Measurements from ENCODE around the gene KAT7. TPM values are rescaled to one million over a fixed set of nuclear protein-coding genes. Genes with fewer than 3 reads are reported as not detected.

KAT7 gene
- total RNA-seq, 1 donor from 2014 or later, result 65.7 TPM

- Mint-ChIP-seq H3K27ac (ENCODE audit: unreplicated experiment) (no peak overlapping the region), H3K27me3 (ENCODE audit: unreplicated experiment) (no peaks in the 10 kb centered on the region), H3K4me1 (ENCODE audit: low read depth, unreplicated experiment) (peaks cover 16% of the 10 kb centered on the region), H3K36me3 (ENCODE audit: unreplicated experiment) (no peaks in the 10 kb centered on the region), H3K9me3 (ENCODE audit: unreplicated experiment) (no peaks in the 10 kb centered on the region), H3K4me3 (ENCODE audit: unreplicated experiment) (no peak overlapping the region)
- no peak for DNase-seq
- TF ChIP-seq CTCF (IDR thresholded peaks at IDR 0.05; ENCODE audit: partially characterized antibody, unreplicated experiment), result no peak
Observed at GRCh38 chr17:49777563-49777962, 10.9 kb upstream of the KAT7 start.

GRCh38 chr17:49779156-49779738, 9.2 kb upstream of the KAT7 start:
- no peak overlapping the region for H3K4me3 Mint-ChIP-seq (ENCODE audit: unreplicated experiment)

GRCh38 chr17:49779739-49780231, 8.7 kb upstream of the KAT7 start:
- DNase-seq, result no peak
- Mint-ChIP-seq H3K36me3 (ENCODE audit: unreplicated experiment) (no peaks in the 10 kb centered on the region), H3K27ac (ENCODE audit: unreplicated experiment) (no peak overlapping the region), H3K27me3 (ENCODE audit: unreplicated experiment) (peaks cover 6% of the 10 kb centered on the region), H3K4me1 (ENCODE audit: low read depth, unreplicated experiment) (peaks cover 37% of the 10 kb centered on the region), H3K4me3 (ENCODE audit: unreplicated experiment) (no peak overlapping the region), H3K9me3 (ENCODE audit: unreplicated experiment) (peaks cover 4% of the 10 kb centered on the region)
- no peak for TF ChIP-seq CTCF (IDR thresholded peaks at IDR 0.05; ENCODE audit: partially characterized antibody, unreplicated experiment)

More at GRCh38 chr17:49779156-49779738, 9.2 kb upstream of the KAT7 start:
- Mint-ChIP-seq H3K4me1 (ENCODE audit: low read depth, unreplicated experiment) (peaks cover 32% of the 10 kb centered on the region), H3K27ac (ENCODE audit: unreplicated experiment) (no peak overlapping the region), H3K9me3 (ENCODE audit: unreplicated experiment) (peaks cover 4% of the 10 kb centered on the region), H3K36me3 (ENCODE audit: unreplicated experiment) (no peaks in the 10 kb centered on the region), H3K27me3 (ENCODE audit: unreplicated experiment) (peaks cover 5% of the 10 kb centered on the region)
- TF ChIP-seq CTCF (IDR thresholded peaks at IDR 0.05; ENCODE audit: partially characterized antibody, unreplicated experiment), result no peak
- DNase-seq, result no peak

GRCh38 chr17:49783071-49783715, 5.3 kb upstream of the KAT7 start:
- Mint-ChIP-seq H3K9me3 (ENCODE audit: unreplicated experiment) (peaks cover 4% of the 10 kb centered on the region), H3K27ac (ENCODE audit: unreplicated experiment) (peak overlapping the region; percentile 93), H3K36me3 (ENCODE audit: unreplicated experiment) (no peaks in the 10 kb centered on the region), H3K4me1 (ENCODE audit: low read depth, unreplicated experiment) (peaks cover 43% of the 10 kb centered on the region), H3K27me3 (ENCODE audit: unreplicated experiment) (peaks cover 6% of the 10 kb centered on the region), H3K4me3 (ENCODE audit: unreplicated experiment) (peak overlapping the region; percentile 73)
- no peak for DNase-seq
- TF ChIP-seq CTCF (IDR thresholded peaks at IDR 0.05; ENCODE audit: partially characterized antibody, unreplicated experiment), result no peak

GRCh38 chr17:49783791-49784190, 4.7 kb upstream of the KAT7 start:
- no peaks in the 10 kb centered on the region for H3K36me3 Mint-ChIP-seq (ENCODE audit: unreplicated experiment)
- no peak for TF ChIP-seq CTCF (IDR thresholded peaks at IDR 0.05; ENCODE audit: partially characterized antibody, unreplicated experiment)
- no peak for DNase-seq
- H3K27ac Mint-ChIP-seq (ENCODE audit: unreplicated experiment), result peak overlapping the region; percentile 93
- peaks cover 4% of the 10 kb centered on the region for H3K9me3 Mint-ChIP-seq (ENCODE audit: unreplicated experiment)
- H3K4me1 Mint-ChIP-seq (ENCODE audit: low read depth, unreplicated experiment), result peaks cover 43% of the 10 kb centered on the region
- peak overlapping the region; percentile 61 for H3K4me3 Mint-ChIP-seq (ENCODE audit: unreplicated experiment)
- H3K27me3 Mint-ChIP-seq (ENCODE audit: unreplicated experiment), result peaks cover 6% of the 10 kb centered on the region
